NCI-H82 treated with DMSO at 0.1 percent for 48 hours (cell line): ENCODE measurements around the gene AQR.
"Not testable (repeated sequence)": the region's sequence is repeated elsewhere in the genome, so short reads cannot be mapped to it uniquely, and the experiment has no call there.

Experiments
- DNase-seq: peaks from one replicate; lab custom pipeline; 2025; ENCODE audit not compliant: unreplicated experiment; lab: John Stamatoyannopoulos, UW

The AQR gene

GRCh38 chr15:34953851-34954250 lies 15.7 kb downstream of the AQR start:
- no peak for DNase-seq

DNA sequence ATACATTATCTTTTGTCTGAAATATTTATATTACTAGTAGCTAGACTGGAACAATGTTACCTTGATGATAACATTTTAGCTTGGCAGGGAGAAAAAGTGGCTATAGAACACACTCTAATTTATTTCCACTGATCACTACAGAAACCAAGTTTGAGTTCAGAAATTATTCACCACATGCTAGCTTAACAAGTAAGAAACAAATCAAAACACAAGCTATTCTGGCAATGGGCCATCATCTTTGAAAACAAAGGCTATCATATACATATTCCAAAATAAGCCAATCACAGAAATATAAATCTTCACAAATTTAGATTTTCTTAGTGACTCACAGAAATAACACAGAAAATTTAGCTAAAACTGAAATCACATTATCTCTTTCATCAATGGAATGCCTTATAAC lies 17.1 kb downstream of the AQR start:
- no peak for DNase-seq

GRCh38 chr15:34951993-34952392 lies 17.5 kb downstream of the AQR start:
- DNase-seq = no peak

- no peak for DNase-seq
These were observed 24.6 kb downstream of the AQR start for GRCh38 chr15:34944936-34945335.

DNA sequence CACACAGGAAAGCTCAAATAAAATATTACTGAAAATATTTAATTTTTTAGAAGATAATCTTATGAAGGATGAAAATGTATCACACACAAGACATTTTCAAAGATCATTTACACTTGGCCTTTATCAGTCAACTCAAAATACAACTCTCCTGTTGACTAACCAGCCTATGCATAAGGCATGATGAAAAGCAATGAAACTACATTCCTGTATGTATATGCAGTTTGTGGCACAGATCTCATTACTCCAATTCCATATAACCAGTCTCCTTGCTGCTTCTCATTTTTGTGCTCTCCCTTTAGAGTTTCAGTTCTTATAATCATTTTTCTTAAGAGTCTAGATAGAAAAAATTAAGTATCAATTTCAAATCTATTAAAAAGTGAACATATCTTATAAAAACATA lies 25.8 kb downstream of the AQR start:
- no peak for DNase-seq

- DNase-seq = not testable (repeated sequence)
These were observed 26.3 kb downstream of the AQR start for GRCh38 chr15:34943264-34943663.

DNA sequence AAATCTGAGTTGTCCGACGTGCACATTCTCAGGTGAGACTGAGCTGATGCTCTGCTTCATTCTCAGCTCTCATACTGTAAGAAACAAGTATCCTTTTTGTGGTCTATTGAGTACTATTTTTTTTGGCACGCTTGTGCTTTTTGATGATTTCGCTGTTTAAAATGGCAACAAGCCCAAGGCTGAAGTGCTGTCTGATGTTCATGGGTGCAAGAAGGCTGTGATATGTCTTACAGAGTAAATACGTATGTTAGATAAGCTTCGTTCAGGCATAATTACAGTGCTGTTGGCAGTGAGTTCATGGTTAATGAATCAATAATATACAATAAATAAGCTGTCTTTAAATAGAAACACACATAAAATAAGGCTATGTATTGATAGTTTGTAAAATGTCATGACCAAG lies 27.2 kb downstream of the AQR start:
- no peak for DNase-seq

DNA sequence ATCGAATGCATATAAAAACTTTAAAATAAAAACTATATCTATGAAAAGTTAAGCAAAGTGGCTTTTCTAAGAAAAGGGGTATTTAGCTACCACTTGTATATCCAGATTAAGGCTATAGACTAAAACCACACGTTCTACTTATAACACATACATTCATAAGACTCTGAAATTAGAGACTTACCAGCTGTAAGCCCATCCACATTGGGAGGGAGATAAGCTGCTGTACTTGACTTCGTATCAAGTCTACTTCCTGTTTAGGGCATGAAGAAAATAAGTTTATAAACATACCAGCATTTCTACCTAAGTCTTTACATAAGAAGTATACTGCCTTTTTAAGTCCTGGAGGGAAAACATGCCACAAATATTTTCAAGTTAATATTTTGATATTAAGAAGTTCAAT lies 27.7 kb downstream of the AQR start:
- DNase-seq = no peak

DNA sequence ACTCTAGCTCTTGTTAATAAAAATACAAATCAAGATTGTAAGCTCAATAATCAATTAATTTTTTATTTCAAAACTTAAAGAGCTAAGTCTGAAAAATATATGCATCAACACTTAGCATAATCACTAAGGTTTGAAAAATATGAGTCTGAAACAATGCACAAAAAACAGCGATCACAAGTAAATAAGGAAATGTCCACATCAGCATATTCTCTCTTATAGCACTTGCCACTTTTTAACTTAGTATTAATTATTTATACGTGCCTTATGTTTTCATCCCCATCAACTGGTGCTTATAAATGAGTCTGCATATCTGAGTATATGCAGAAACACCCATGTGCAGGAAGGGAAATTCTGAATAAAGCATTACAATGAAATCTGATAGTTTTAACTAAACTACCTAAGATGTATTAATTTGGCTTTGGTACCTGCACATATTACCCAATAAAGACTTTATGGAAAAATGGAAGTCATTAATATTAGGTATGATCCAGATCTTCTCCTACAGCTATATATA lies 28.3 kb downstream of the AQR start:
- DNase-seq = no peak

DNA sequence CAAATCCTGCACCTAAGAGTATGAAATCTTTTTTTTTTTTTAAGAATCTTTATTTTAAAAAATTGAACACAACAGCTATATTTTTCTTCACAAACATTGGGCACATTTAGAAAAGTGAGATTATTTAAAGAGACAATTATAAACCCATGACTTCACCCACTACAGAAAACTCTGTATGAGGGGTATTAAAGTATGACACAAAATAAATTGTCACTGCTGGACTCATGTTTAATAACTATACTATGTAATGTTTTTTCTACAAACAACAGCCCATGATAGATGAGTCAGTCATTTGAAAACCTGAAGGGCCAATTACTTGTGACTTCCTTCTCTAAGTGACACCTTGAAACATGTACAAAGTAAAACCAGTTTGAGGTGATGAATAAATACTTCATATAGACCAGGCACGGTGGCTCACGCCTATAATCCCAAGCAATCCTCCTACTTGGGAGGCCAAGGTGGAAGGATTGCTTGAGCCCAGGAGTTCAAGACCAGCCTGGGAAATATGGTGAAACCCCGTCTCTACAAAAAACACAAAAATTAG lies 36.0 kb downstream of the AQR start:
- no peak for DNase-seq

DNA sequence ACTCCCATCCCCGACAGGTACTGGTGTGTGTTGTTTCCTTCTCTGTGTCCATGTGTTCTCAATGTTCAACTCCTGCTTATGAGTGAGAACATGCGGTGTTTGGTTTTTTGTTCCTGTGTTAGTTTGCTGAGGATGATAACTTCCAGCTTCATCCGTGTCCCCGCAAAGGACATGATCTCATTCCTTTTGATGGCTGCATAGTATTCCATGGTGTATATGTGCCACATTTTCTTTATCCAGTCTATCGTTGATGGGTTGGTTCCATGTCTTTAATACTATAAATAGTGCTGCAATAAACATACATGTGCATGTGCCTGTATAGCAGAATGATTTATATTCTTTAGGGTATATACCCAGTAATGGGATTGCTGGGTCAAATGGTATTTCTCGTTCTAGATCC lies 41.2 kb downstream of the AQR start:
- not testable (repeated sequence) for DNase-seq

DNA sequence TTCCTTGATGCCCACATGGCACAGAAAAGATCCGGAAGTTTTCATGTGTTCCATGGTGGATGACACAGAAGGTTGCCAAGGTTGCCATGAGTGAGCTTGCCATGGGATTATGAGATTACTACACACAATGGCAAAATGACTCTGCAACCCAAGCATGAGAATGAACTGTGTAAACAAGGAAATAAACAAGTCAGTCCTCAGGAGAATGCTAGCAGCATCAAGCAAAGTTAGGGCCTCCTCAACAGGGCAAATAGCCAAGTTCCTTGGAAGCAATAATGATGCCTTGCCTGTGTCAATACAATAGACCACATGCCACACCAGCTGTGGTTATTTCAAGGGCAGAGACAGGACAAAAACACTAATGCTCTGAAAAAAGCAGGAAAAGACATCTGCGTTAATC lies 41.8 kb downstream of the AQR start:
- no peak for DNase-seq

DNA sequence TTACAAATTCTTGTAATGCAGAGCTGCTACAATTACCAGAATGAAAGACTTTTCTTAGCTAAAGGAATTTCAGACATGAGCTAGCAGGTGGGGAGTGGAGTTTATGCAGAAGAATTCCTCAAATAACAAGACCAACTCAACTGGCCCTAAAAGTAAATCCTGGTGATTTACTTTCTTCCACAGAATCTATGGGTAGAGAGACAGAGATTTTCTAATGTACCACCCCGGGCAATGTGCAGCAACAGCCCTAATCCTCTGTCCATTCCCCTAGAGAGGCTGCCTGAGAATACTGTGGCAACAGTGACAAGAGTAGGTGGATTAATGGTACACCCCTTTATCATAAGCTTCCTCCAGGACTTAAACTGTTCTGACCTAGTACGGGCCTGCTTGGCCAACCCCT lies 55.2 kb downstream of the AQR start:
- no peak for DNase-seq

DNA sequence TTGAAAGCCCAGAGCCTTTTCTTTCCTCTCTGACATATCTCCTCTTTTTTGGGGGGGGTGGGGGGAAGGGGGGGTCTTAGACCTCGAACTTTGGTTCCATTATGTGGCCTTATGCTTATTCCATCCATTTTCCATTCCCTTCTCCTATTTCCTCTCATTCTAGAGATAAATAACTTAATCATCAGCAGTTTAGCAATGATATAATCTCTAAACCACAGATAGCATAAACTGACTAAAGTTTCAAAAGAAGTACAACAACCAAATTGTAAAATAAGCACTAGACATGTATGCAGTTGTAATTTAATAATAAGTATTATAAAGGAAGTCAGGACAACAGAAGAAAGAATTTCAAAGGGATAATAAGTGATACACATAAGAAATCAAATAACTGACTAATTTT lies 64.5 kb downstream of the AQR start:
- DNase-seq = no peak

DNA sequence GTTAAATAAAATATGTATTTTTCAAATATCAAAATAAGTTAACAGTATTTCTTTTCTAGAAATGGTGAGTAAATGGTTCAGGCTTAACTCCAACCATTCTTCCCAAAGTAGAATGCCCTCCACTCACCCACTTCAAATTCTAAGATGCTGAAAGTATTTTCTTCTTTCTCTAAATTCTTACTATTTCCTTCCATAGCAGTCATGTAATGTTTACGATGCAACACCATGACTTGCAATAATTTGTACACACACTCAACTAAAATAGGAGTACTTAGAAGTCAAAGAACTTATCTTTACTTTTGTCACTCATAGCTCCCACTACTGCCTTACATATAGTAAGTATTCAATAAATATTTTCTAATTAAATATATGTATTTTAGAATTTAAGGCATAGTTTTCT lies 65.0 kb downstream of the AQR start:
- no peak for DNase-seq

DNA sequence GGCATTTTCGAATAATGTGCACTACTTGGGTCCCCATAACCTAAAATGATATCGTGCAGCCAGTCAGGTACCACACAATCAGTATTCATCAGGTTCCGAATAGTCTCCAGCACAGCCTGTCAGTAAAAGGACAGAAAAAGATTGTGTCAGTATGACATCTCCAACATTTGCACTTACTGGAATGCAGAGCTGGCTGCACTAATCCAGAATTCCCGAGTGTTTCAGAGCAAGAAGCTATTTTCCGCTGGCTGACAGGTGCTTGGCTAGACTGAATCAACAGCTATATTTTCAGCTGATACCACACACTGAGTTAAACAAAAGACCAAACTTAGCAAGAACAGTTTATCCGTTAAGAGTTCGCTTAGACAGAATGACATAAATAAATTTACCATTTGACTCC lies 68.8 kb downstream of the AQR start:
- DNase-seq = no peak

DNA sequence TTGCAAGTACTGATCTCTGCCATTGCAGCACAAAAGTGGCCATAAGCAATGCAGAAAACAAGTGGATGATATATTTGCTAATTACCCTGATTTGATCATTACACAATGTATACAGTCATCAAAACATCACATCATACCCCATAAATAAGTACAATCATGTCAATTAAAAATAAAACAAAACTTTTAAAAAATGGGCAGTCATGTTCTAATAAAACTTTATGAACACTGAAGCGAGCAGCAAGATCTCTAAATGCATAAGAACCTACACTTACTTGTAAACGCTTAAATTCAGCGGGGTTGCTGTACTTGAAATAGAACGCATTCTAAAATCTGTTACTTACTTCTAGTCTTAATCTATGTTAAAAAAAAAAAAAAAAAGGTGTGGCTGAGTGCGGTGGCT lies 73.4 kb downstream of the AQR start:
- no peak for DNase-seq

DNA sequence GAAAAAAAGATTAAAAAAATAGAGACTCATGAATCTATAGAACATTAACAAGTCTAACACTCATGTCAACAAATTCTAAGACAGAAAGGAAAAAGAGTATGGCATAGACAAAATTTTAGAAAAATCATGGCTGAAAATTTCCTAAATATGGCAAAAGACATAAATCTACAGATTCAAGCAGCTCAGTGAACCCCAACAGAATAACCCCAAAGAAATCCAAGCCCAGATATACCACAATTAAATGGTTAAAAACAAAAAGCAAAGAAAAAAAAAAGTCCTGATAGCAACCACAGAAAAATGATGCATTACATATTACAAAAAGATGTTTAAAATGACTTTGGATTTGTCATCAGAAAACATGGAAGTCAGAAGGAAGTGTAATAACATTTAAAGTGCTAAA lies 75.6 kb downstream of the AQR start:
- no peak for DNase-seq

- DNase-seq = no peak
These were observed 76.5 kb downstream of the AQR start for GRCh38 chr15:34892963-34893591.

DNA sequence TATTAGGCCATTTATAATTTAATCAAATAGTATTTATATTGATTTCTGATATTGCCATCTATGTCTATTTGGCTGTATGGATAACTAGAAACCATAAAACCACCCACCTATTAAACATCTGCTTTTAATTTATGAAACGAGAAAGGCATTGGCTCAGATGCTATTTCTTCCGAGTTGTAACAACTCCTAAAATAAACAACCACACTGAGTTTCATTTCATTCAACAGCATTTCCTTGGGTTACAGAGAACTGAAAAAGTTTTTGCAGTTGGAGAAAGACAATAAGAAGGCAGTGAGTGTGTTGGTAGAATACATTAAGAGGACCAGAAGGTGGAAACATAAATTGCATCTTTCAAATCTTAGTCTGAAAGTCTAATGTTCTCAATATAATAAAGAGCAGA lies 79.1 kb downstream of the AQR start:
- no peak for DNase-seq

DNA sequence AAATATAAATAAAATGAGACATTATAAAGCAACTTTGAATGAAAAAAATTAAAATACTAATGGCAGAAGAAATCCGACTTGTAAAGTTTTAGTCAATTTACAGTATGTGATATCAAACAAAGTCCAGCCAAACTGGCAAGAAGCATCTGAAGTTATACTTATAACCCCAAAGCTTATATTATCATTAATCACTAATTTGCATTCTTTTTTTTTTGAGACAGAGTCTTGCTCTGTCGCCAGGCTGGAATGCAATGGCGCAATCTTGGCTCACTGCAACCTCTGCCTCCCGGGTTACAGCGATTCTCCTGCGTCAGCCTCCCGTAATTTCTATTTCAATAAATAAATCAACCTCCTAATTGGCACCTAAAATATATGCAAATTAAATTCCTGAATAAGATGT lies 80.1 kb downstream of the AQR start:
- DNase-seq = no peak

- no peak for DNase-seq
These were observed 83.4 kb downstream of the AQR start for GRCh38 chr15:34886134-34886533.

DNA sequence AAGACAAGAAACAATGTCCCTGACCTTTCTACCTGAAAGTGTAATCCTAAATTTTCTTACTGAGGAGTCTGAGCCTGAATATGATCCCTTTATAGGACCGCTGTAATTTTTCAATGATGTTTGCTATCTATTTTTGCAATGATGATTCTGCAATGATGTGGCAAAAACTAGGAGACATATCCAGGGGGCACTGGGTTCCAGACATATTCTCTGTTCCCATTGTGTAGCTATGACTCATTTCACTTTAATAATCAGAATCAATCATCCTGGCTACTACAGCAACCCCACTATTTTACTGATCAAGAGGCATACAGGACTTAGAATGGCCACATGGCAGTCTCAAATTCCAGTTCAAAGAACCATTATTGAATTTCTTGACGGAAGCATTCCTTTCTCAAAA lies 85.9 kb downstream of the AQR start:
- no peak for DNase-seq
